ENCODE data around the gene TPH2.

TPH2 gene

DNA sequence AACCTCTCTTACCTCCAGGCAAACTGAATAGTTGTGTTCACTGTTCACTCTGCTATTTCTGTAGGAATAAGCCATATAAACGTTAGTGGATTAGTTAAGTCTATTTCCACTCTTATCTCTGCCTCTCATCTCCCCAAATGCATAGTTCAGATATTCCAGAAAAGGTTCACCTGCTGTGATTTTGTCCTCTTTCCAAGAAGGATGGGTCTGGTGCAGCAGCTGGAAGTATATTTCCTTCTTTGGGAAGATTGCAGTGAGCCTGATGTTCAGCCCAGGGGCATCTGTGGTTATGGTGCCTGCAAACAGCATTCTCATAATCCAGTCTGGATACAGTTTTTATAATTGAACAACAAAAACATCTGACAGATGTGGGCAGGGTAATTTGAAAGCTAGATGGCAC is 97.7 kb downstream of the TPH2 start:
- DNase-seq (ENCODE audit: low read depth, low spot score): no peak
- ChIA-PET POLR2A (no interaction called here), CTCF (interaction anchor here (1.2 kb wide), 1 partner anchor 18 kb away, joined by 3 read pairs; no protein-coding TSS in a partner anchor)
- TF ChIP-seq CTCF (IDR thresholded peaks at IDR 0.05; ENCODE audit: insufficient read depth, low read length, missing control alignments): no peak
- no peak overlapping the region for H3K4me3 ChIP-seq (ENCODE audit: low read depth, low read length)

DNA sequence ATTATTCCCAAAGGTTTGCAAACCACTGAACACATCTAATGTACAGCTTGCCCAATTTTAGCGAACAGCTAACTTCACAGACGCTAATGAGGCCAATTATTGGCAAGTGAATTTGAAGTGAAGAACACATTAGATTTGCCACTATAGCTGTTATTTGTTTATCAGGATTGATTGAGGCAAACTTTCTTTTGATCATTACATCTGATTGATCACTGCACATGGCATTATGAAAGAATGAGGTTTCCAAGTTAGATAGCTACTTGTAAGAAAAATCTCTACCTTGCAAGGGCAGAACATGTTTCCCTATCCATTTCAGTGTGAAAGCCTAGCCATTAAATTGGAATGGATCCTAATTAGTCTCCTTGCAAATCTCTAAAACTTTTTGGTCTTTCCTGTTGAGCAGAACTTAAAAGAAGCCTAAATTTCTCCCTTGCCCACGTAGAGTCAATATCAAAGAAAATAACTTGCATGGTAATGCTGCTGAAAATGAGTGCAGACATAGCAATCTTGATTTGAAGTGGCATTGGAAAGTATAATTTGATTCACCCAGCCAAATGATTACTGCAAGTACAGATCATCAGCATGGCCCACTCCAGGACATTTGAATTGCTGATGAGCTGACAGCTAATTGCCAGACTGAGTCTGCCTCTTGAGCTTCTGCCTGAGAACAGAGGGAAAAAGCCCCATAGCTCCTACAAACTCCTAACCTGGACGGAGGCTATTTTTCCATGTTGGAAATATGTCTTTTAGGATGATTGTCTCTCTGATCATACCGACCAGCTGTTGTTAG is 98.6 kb downstream of the TPH2 start:
- H3K4me3 ChIP-seq (ENCODE audit: low read depth, low read length): no peak overlapping the region
- ChIA-PET CTCF (interaction anchor here (1.2 kb wide), 1 partner anchor 19 kb away, joined by 3 read pairs; no protein-coding TSS in a partner anchor), POLR2A (no interaction called here)
- TF ChIP-seq CTCF (IDR thresholded peaks at IDR 0.05; ENCODE audit: insufficient read depth, low read length, missing control alignments): no peak
- DNase-seq (ENCODE audit: low read depth, low spot score): no peak

DNA sequence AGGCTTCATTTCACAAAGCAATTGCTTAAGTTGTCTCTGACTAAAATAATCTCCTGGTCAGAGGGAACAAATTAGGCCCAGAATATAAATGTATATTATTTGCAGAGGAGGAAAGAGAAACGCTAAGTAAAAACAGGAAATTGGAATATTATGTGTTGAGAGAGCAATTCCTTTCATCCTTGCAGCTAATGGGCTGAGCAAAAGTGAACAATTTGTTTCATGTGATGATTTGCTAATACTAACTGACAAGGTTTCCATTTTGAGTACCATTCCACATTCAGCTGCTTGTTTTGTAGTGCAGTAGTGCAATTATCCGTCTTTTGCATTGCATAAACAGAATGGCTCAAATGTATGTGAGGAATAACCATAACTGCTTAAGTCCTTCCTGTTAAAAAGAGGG is 103.2 kb downstream of the TPH2 start:
- POLR2A ChIA-PET: no interaction called here
- no peak for DNase-seq (ENCODE audit: low read depth, low spot score)
- CTCF ChIA-PET: no interaction called here
- H3K4me3 ChIP-seq (ENCODE audit: low read depth, low read length): no peak overlapping the region
- TF ChIP-seq CTCF (IDR thresholded peaks at IDR 0.05; ENCODE audit: insufficient read depth, low read length, missing control alignments): no peak

- no peak for TF ChIP-seq CTCF (IDR thresholded peaks at IDR 0.05; ENCODE audit: insufficient read depth, low read length, missing control alignments)
- ChIA-PET CTCF (no interaction called here), POLR2A (no interaction called here)
- no peak overlapping the region for H3K4me3 ChIP-seq (ENCODE audit: low read depth, low read length)
- DNase-seq (ENCODE audit: low read depth, low spot score): no peak
These were observed 115.0 kb downstream of the TPH2 start for GRCh38 chr12:72053604-72054003.

DNA sequence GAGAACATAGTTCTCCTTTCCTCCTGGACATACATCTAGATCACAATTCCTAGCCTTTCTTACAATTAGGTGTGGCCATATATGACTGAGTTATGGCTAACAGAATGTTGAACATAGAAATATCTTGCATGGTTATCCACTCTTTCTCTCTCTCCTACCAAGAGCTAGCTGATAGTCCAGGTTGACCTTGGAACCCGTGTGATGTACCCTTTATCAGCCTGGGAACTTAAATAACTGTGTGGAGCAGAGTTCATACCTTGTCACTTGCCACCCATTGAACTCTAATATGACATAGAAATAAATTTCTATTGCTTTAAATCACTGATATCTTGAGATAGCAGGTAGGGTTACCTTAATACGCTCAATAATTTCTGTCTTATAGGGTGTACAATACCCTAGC is 115.9 kb downstream of the TPH2 start:
- ChIA-PET POLR2A (no interaction called here), CTCF (no interaction called here)
- no peak overlapping the region for H3K4me3 ChIP-seq (ENCODE audit: low read depth, low read length)
- DNase-seq (ENCODE audit: low read depth, low spot score): no peak
- TF ChIP-seq CTCF (IDR thresholded peaks at IDR 0.05; ENCODE audit: insufficient read depth, low read length, missing control alignments): no peak

GRCh38 chr12:72057330-72057914 is 118.8 kb downstream of the TPH2 start:
- no peak overlapping the region for H3K4me3 ChIP-seq (ENCODE audit: low read depth, low read length)
- ChIA-PET CTCF (no interaction called here), POLR2A (no interaction called here)
- no peak for TF ChIP-seq CTCF (IDR thresholded peaks at IDR 0.05; ENCODE audit: insufficient read depth, low read length, missing control alignments)
- DNase-seq (ENCODE audit: low read depth, low spot score): no peak

Data from AG04449 (cell line).